ENCODE data around the gene SLC1A5.

Gene SLC1A5

GRCh38 chr19:46786236-46787039, 2.0 kb downstream of the SLC1A5 start (continued):
- TF ChIP-seq ZFP37 (tag by site-specific recombination; IDR thresholded peaks at IDR 0.05), result 0 out of 2 replicates have a peak, but pooled peaks have one; percentile 10
- no peak for TF ChIP-seq ZNF626 (tag by site-specific recombination; IDR thresholded peaks at IDR 0.05)
- no peak for TF ChIP-seq ZNF830 (tag by site-specific recombination; IDR thresholded peaks at IDR 0.05; ENCODE audit: low read depth)
- no peak for TF ChIP-seq ZNF768 (tag by site-specific recombination; IDR thresholded peaks at IDR 0.05)
- peak; percentile 60 for TF ChIP-seq ZNF341 (tag by site-specific recombination; IDR thresholded peaks at IDR 0.05; ENCODE audit: low read depth)
- 0 out of 2 replicates have a peak, but pooled peaks have one; percentile 22 for TF ChIP-seq ZNF169 (tag by site-specific recombination; IDR thresholded peaks at IDR 0.05)
- no peak for TF ChIP-seq ZNF184 (tag by site-specific recombination; IDR thresholded peaks at IDR 0.05)
- no peak for TF ChIP-seq ZSCAN23 (tag by site-specific recombination; IDR thresholded peaks at IDR 0.05)
- TF ChIP-seq HIC1 (tag by site-specific recombination; IDR thresholded peaks at IDR 0.05), result peak; percentile 33; the same call in 1 of the 2 replicates
- peak; percentile 71; the same call in 1 of the 2 replicates for TF ChIP-seq ZBTB17 (tag by site-specific recombination; IDR thresholded peaks at IDR 0.05)
- no peak for TF ChIP-seq KLF7 (tag by site-specific recombination; IDR thresholded peaks at IDR 0.05; ENCODE audit: borderline replicate concordance)
- peak; percentile 61 for TF ChIP-seq KLF8 (tag by site-specific recombination; IDR thresholded peaks at IDR 0.05)
- no peak for TF ChIP-seq TCF7L2 (IDR thresholded peaks at IDR 0.05; ENCODE audit: borderline replicate concordance, low read depth, low read length)
- TF ChIP-seq ZXDB (tag by site-specific recombination; IDR thresholded peaks at IDR 0.05), result peak; percentile 56; the same call in 1 of the 2 replicates
- no peak; the same call in 1 of the 2 replicates for TF ChIP-seq ZNF324 (tag by site-specific recombination; IDR thresholded peaks at IDR 0.05)
- no peak for TF ChIP-seq ZNF274 (IDR thresholded peaks at IDR 0.05; ENCODE audit: low read length)
- TF ChIP-seq ZNF274 (tag by site-specific recombination; IDR thresholded peaks at IDR 0.05; ENCODE audit: borderline replicate concordance), result no peak
- TF ChIP-seq ZNF544 (tag by site-specific recombination; IDR thresholded peaks at IDR 0.05), result no peak
- no peak for TF ChIP-seq ZNF48 (tag by site-specific recombination; IDR thresholded peaks at IDR 0.05)
- peak; percentile 96 for TF ChIP-seq KLF10 (tag by site-specific recombination; IDR thresholded peaks at IDR 0.05)
- TF ChIP-seq EGR2 (tag by site-specific recombination; IDR thresholded peaks at IDR 0.05; ENCODE audit: low read depth), result 0 out of 2 replicates have a peak, but pooled peaks have one; percentile 6
- TF ChIP-seq TSHZ1 (tag by site-specific recombination; IDR thresholded peaks at IDR 0.05; ENCODE audit: borderline replicate concordance), result no peak
- TF ChIP-seq GLI2 (tag by site-specific recombination; IDR thresholded peaks at IDR 0.05; ENCODE audit: borderline replicate concordance, low read depth), result no peak
- no peak for TF ChIP-seq ZNF202 (tag by site-specific recombination; IDR thresholded peaks at IDR 0.05; ENCODE audit: borderline replicate concordance)
- TF ChIP-seq ZNF623 (tag by site-specific recombination; IDR thresholded peaks at IDR 0.05), result no peak
- TF ChIP-seq ZNF174 (tag by site-specific recombination; IDR thresholded peaks at IDR 0.05), result no peak
- TF ChIP-seq GLIS1 (tag by site-specific recombination; IDR thresholded peaks at IDR 0.05), result peak; percentile 93
- no peak for TF ChIP-seq ZNF677 (tag by site-specific recombination; IDR thresholded peaks at IDR 0.05)
- TF ChIP-seq SP3 (tag by site-specific recombination; IDR thresholded peaks at IDR 0.05), result peak; percentile 60
- TF ChIP-seq ZNF529 (tag by site-specific recombination; IDR thresholded peaks at IDR 0.05; ENCODE audit: insufficient replicate concordance), result no peak

Data from HEK293 (cell line).